HL-60 (cell line): ENCODE data around the gene HOXA7.

Source experiments
- TF ChIP-seq, protein P1 (sequence below): IDR thresholded peaks from one replicate; pipeline ENCODE4 v1.5.1; 2011; ENCODE audit warnings: low read length, control low read depth, inconsistent platforms; ENCODE audit not compliant: insufficient read depth
- TF ChIP-seq, protein P2 (sequence below): IDR thresholded peaks from 2 replicates; pipeline ENCODE4 v1.6.1; 2012; ENCODE audit warnings: low read depth; ENCODE audit not compliant: insufficient replicate concordance

DNA sequence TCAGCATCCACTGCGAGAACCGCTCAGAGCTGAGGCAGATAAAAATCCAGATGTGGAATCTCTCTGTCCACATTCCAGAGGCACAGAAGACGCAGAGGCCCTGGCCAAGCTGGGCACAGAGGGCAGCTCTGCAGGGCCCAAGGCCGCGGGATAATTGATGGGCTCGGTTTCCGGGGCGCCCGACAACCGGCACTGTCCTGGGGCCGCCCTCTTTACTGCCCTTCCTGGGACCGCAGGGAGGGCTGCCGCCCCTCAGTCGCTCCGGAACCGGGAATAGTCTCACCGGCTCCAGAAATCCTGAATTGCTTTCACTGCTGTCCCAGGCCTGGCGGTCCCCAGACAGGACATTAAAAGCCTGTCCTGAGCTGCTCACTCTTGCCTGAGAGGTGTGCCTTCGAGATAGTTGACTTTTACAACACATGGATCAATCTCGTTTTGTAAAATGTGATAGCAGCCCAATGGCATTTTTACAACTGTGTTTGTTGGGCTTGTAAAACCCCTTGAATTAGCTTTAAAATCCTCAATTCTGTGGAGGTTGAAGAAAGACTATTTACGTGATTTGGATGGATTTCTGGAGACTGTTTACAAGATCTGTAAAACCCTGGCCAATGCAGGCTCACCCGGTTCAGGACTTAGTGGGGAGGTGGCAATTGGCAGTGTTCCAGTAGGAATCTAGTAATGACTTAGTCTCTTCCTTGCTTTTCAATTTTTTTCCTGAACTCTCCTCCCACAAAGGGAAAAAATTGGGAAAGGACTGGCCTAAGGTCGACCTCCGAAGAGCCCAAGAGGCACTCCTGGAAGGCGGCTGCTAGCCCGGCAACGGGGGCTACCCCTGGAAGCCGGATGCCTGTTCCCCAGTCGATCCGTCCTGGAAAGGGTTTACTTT lies 7.5 kb downstream of the HOXA7 start:
- TF ChIP-seq, protein P1, sequence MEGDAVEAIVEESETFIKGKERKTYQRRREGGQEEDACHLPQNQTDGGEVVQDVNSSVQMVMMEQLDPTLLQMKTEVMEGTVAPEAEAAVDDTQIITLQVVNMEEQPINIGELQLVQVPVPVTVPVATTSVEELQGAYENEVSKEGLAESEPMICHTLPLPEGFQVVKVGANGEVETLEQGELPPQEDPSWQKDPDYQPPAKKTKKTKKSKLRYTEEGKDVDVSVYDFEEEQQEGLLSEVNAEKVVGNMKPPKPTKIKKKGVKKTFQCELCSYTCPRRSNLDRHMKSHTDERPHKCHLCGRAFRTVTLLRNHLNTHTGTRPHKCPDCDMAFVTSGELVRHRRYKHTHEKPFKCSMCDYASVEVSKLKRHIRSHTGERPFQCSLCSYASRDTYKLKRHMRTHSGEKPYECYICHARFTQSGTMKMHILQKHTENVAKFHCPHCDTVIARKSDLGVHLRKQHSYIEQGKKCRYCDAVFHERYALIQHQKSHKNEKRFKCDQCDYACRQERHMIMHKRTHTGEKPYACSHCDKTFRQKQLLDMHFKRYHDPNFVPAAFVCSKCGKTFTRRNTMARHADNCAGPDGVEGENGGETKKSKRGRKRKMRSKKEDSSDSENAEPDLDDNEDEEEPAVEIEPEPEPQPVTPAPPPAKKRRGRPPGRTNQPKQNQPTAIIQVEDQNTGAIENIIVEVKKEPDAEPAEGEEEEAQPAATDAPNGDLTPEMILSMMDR: no peak
- TF ChIP-seq, protein P2, sequence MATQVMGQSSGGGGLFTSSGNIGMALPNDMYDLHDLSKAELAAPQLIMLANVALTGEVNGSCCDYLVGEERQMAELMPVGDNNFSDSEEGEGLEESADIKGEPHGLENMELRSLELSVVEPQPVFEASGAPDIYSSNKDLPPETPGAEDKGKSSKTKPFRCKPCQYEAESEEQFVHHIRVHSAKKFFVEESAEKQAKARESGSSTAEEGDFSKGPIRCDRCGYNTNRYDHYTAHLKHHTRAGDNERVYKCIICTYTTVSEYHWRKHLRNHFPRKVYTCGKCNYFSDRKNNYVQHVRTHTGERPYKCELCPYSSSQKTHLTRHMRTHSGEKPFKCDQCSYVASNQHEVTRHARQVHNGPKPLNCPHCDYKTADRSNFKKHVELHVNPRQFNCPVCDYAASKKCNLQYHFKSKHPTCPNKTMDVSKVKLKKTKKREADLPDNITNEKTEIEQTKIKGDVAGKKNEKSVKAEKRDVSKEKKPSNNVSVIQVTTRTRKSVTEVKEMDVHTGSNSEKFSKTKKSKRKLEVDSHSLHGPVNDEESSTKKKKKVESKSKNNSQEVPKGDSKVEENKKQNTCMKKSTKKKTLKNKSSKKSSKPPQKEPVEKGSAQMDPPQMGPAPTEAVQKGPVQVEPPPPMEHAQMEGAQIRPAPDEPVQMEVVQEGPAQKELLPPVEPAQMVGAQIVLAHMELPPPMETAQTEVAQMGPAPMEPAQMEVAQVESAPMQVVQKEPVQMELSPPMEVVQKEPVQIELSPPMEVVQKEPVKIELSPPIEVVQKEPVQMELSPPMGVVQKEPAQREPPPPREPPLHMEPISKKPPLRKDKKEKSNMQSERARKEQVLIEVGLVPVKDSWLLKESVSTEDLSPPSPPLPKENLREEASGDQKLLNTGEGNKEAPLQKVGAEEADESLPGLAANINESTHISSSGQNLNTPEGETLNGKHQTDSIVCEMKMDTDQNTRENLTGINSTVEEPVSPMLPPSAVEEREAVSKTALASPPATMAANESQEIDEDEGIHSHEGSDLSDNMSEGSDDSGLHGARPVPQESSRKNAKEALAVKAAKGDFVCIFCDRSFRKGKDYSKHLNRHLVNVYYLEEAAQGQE: no peak
